H9 (cell line): ENCODE data around the gene HIP1. TPM values are rescaled to one million over a fixed set of nuclear protein-coding genes. Genes with fewer than 3 reads are reported as not detected.
A peak's percentile ranks its signal among the peaks of the same experiment; 100 is the strongest.

Experiments used
- DNase-seq: peaks from one replicate; pipeline ENCODE4 v3.0.0-alpha.2; 2017
- H2AFZ ChIP-seq: one replicate; pipeline ENCODE4 v1.6.1; 2013; ENCODE audit warnings: mild to moderate bottlenecking, low read length, control low read depth, moderate library complexity
- H2AK5ac ChIP-seq: 2 replicates; pipeline ENCODE4 v1.6.1; 2013; ENCODE audit warnings: low read length, control low read depth, mixed read lengths; ENCODE audit not compliant: insufficient read length
- H2BK120ac ChIP-seq: one replicate; pipeline ENCODE4 v1.6.1; 2013; ENCODE audit warnings: low read depth, mild to moderate bottlenecking, low read length, control low read depth, inconsistent platforms; ENCODE audit not compliant: poor library complexity, severe bottlenecking
- H2BK12ac ChIP-seq: 2 replicates; pipeline ENCODE4 v1.6.1; 2013; ENCODE audit warnings: low read length, control low read depth, mixed read lengths, low read depth; ENCODE audit not compliant: insufficient read length
- H2BK15ac ChIP-seq: 2 replicates; pipeline ENCODE4 v1.6.1; 2013; ENCODE audit warnings: low read depth, low read length, control low read depth
- H2BK20ac ChIP-seq: one replicate; pipeline ENCODE4 v1.6.1; 2013; ENCODE audit warnings: low read depth, mild to moderate bottlenecking, low read length, control low read depth, inconsistent platforms; ENCODE audit not compliant: poor library complexity, severe bottlenecking
- H2BK5ac ChIP-seq: 2 replicates; pipeline ENCODE4 v1.6.1; 2013; ENCODE audit warnings: low read length, control low read depth, mixed read lengths; ENCODE audit not compliant: insufficient read length
- H3K14ac ChIP-seq: 2 replicates; pipeline ENCODE4 v1.6.1; 2013; ENCODE audit warnings: low read length, control low read depth; ENCODE audit not compliant: insufficient read depth
- H3K18ac ChIP-seq: 2 replicates; pipeline ENCODE4 v1.6.1; 2013; ENCODE audit warnings: low read depth, mild to moderate bottlenecking, mixed read lengths, low read length, control low read depth; ENCODE audit not compliant: insufficient read length
- H3K23ac ChIP-seq: 2 replicates; pipeline ENCODE4 v1.6.1; 2013; ENCODE audit warnings: low read length, control low read depth, mixed read lengths, low read depth; ENCODE audit not compliant: insufficient read length
- H3K23me2 ChIP-seq: 2 replicates; pipeline ENCODE4 v1.6.1; 2013; ENCODE audit warnings: low read depth, mild to moderate bottlenecking, mixed read lengths, low read length, control low read depth; ENCODE audit not compliant: insufficient read length, poor library complexity, severe bottlenecking
- H3K27ac ChIP-seq: 2 replicates; pipeline ENCODE4 v1.5.1; 2013; ENCODE audit warnings: low read length, control low read depth, mixed read lengths, low read depth; ENCODE audit not compliant: insufficient read length
- H3K27me3 ChIP-seq: 2 replicates; pipeline ENCODE4 v1.6.1; 2013; ENCODE audit warnings: low read length, control low read depth, inconsistent platforms; ENCODE audit not compliant: insufficient read depth
- H3K4ac ChIP-seq: 2 replicates; pipeline ENCODE4 v1.6.1; 2013; ENCODE audit warnings: low read depth, mild to moderate bottlenecking, control low read depth, inconsistent platforms, low read length, moderate library complexity
- H3K4me1 ChIP-seq: 2 replicates; pipeline ENCODE4 v1.6.1; 2013; ENCODE audit warnings: low read length, control low read depth, inconsistent platforms; ENCODE audit not compliant: insufficient read depth
- H3K4me2 ChIP-seq: 2 replicates; pipeline ENCODE4 v1.6.1; 2013; ENCODE audit warnings: low read length, control low read depth, mixed read lengths; ENCODE audit not compliant: insufficient read length, insufficient read depth
- H3K56ac ChIP-seq: 2 replicates; pipeline ENCODE4 v1.6.1; 2013; ENCODE audit warnings: low read depth, mild to moderate bottlenecking, mixed read lengths, low read length, control low read depth; ENCODE audit not compliant: insufficient read length
- H3K79me1 ChIP-seq: 2 replicates; pipeline ENCODE4 v1.6.1; 2013; ENCODE audit warnings: low read depth, mild to moderate bottlenecking, moderate library complexity, low read length, control low read depth, inconsistent platforms; ENCODE audit not compliant: insufficient read depth, poor library complexity, severe bottlenecking
- H3K79me2 ChIP-seq: 2 replicates; pipeline ENCODE4 v1.6.1; 2013; ENCODE audit warnings: low read length, control low read depth, inconsistent platforms; ENCODE audit not compliant: insufficient read depth
- H3K9ac ChIP-seq: 2 replicates; pipeline ENCODE4 v1.6.1; 2013; ENCODE audit warnings: low read length, control low read depth, mixed read lengths; ENCODE audit not compliant: insufficient read length; ENCODE audit errors: extremely low read depth
- H3K9me3 ChIP-seq: one replicate; pipeline ENCODE4 v1.6.1; 2013; ENCODE audit warnings: low read depth, low read length, inconsistent platforms; ENCODE audit not compliant: control insufficient read depth
- H3T11ph ChIP-seq: one replicate; pipeline ENCODE4 v1.6.1; 2013; ENCODE audit warnings: mild to moderate bottlenecking, low read length, control low read depth, inconsistent platforms
- H4K20me1 ChIP-seq: one replicate; pipeline ENCODE4 v1.6.1; 2013; ENCODE audit not compliant: control insufficient read depth, insufficient read length, insufficient read depth
- H4K5ac ChIP-seq: 2 replicates; pipeline ENCODE4 v1.6.1; 2013; ENCODE audit warnings: low read depth, mild to moderate bottlenecking, mixed read lengths, low read length, control low read depth; ENCODE audit not compliant: insufficient read length
- H4K8ac ChIP-seq: replicated peaks from 2 replicates; pipeline ENCODE4 v1.6.1; 2013; ENCODE audit warnings: low read length, control low read depth, mixed read lengths, low read depth; ENCODE audit not compliant: insufficient read length
- H4K91ac ChIP-seq: 2 replicates; pipeline ENCODE4 v1.6.1; 2013; ENCODE audit warnings: low read depth, mild to moderate bottlenecking, moderate library complexity, mixed read lengths, low read length, control low read depth; ENCODE audit not compliant: insufficient read length
- H3K27ac Mint-ChIP-seq, 3 experiments: 2 replicates in 2 of 3; 3 replicates in 1 of 3; pipeline ENCODE4 v1.8.0; 2020 to 2021; ENCODE audit warnings: mixed read lengths in 3 of 3, mild to moderate bottlenecking in 1 of 3, moderate library complexity in 1 of 3
- H3K27me3 Mint-ChIP-seq: 2 replicates; pipeline ENCODE4 v1.8.0; 2021; ENCODE audit warnings: low read depth, mild to moderate bottlenecking, moderate library complexity, mixed read lengths
- H3K36me3 Mint-ChIP-seq, 3 experiments: 2 replicates in 2 of 3; 3 replicates in 1 of 3; pipeline ENCODE4 v1.8.0; 2020 to 2021; ENCODE audit warnings: low read depth in 3 of 3, mixed read lengths in 3 of 3; ENCODE audit not compliant: insufficient read depth in 1 of 3
- H3K4me1 Mint-ChIP-seq, 2 experiments: 2 replicates each; pipeline ENCODE4 v1.8.0; 2020; ENCODE audit warnings: mixed read lengths in 2 of 2
- H3K4me3 Mint-ChIP-seq, 2 experiments: 2 replicates in 1 of 2; 3 replicates in 1 of 2; pipeline ENCODE4 v1.8.0; 2020 to 2021; ENCODE audit warnings: mild to moderate bottlenecking in 2 of 2, mixed read lengths in 2 of 2, moderate library complexity in 1 of 2
- H3K9me3 Mint-ChIP-seq, 2 experiments: 2 replicates in 1 of 2; 3 replicates in 1 of 2; pipeline ENCODE4 v1.8.0; 2020; ENCODE audit warnings: mild to moderate bottlenecking in 2 of 2, mixed read lengths in 2 of 2, moderate library complexity in 1 of 2
- CTCF ChIP-seq: fragments of 200-600 bp; sonication (generic); conservative IDR thresholded peaks from 3 replicates; pipeline ENCODE4 v1.8.0; 2021; ENCODE audit warnings: antibody characterized with exemption, mild to moderate bottlenecking
- WGBS: extraction: QIAGEN DNeasy Blood & Tissue Kit; methylation state at CpG from one replicate; pipeline ENCODE4 v1.1.7; 2013; ENCODE audit warnings: missing lambda C conversion rate, low lambda C conversion rate, mixed read lengths; ENCODE audit not compliant: insufficient read length; ENCODE audit errors: extremely low coverage; 5-methylcytosine and 5-hydroxymethylcytosine counted together
- total RNA-seq: library from RNA; stranded (reverse); gene quantifications from 2 replicates; pipeline ENCODE4 v1.2.1, GENCODE V29; 2021

HIP1 gene
- total RNA-seq, 1 experiment from 2014 or later = 87.5 TPM

- Histone ChIP-seq H4K5ac (no peak overlapping the region), H3K79me1 (no peaks in the 10 kb centered on the region), H2BK12ac (no peak overlapping the region), H3K18ac (no peak overlapping the region), H3K9me3 (no peaks in the 10 kb centered on the region), H2BK20ac (no peak overlapping the region), H3K14ac (no peak overlapping the region), H3K27ac (no peak overlapping the region), H3K4ac (no peak overlapping the region), H3T11ph (no peak overlapping the region), H2BK120ac (no peak overlapping the region), H3K79me2 (no peaks in the 10 kb centered on the region), H4K91ac (no peak overlapping the region), H4K8ac (no peak overlapping the region), H3K4me2 (no peak overlapping the region), H3K23me2 (no peaks in the 10 kb centered on the region), H2BK5ac (no peak overlapping the region), H3K4me1 (no peaks in the 10 kb centered on the region; the same call in 1 of the 2 replicates), H4K20me1 (no peaks in the 10 kb centered on the region), H2AFZ (no peak overlapping the region), H3K9ac (no peak overlapping the region), H3K56ac (no peak overlapping the region), H3K23ac (no peak overlapping the region), H2AK5ac (no peak overlapping the region), H2BK15ac (no peak overlapping the region), H3K27me3 (no peaks in the 10 kb centered on the region)
- Mint-ChIP-seq H3K36me3 (no peaks in the 10 kb centered on the region), H3K4me1 (peaks cover 4 to 5% of the 10 kb centered on the region in 2 experiments), H3K27ac (peak overlapping the region in 1 of 3 experiments; percentile 28; a peak in 2 of 7 replicates), H3K9me3 (no peaks in the 10 kb centered on the region; a peak in 1 of 5 replicates), H3K27me3 (no peaks in the 10 kb centered on the region), H3K4me3 (no peak overlapping the region)
- WGBS = no CpG with 5 or more reads among the region's 4 CpGs
- DNase-seq = no peak
- no peak for TF ChIP-seq CTCF
These were observed 42.3 kb downstream of the HIP1 start for GRCh38 chr7:75696263-75697037.
